Thyroid gland (tissue), 4 donors: ENCODE data around the gene NMRAL1. TPM values are rescaled to one million over a fixed set of nuclear protein-coding genes. Genes with fewer than 3 reads are reported as not detected.
A peak's percentile ranks its signal among the peaks of the same experiment; 100 is the strongest.

Experiments used
- DNase-seq, 2 donors: peaks; one replicate each; pipeline ENCODE4 v3.0.0-alpha.2; 2019
- H3K27ac ChIP-seq, 3 donors: fragments of 200-600 bp; sonication (generic); 1 replicate in 2 of 3; 2 replicates in 1 of 3; pipeline ENCODE4 v1.5.1; 2016 to 2019; ENCODE audit warnings: mild to moderate bottlenecking in 1 of 3, moderate library complexity in 1 of 3
- H3K27me3 ChIP-seq: fragments of 200-600 bp; sonication (generic); one replicate; pipeline ENCODE4 v1.5.1; 2019
- H3K36me3 ChIP-seq, 2 donors: fragments of 200-600 bp; sonication (generic); one replicate each; pipeline ENCODE4 v1.5.1; 2016 to 2019
- H3K4me1 ChIP-seq, 2 donors: fragments of 200-600 bp; sonication (generic); one replicate each; pipeline ENCODE4 v1.5.1; 2017 to 2019
- H3K4me3 ChIP-seq, 3 donors: fragments of 200-600 bp; sonication (generic); replicated peaks in 1 of 3; 1 replicate in 2 of 3; 2 replicates in 1 of 3; pipeline ENCODE4 v1.5.1; 2016; ENCODE audit warnings: mild to moderate bottlenecking in 1 of 3
- H3K9me3 ChIP-seq: fragments of 200-600 bp; sonication (generic); one replicate; pipeline ENCODE4 v1.5.1; 2017
- POLR2A ChIP-seq, 2 donors: fragments of 450-650 bp; IDR thresholded peaks; one replicate each; pipeline ENCODE4 v1.6.1; 2017; ENCODE audit warnings: antibody characterized with exemption in 2 of 2, mild to moderate bottlenecking in 2 of 2, moderate library complexity in 1 of 2
- WGBS, 2 donors: methylation state at CpG; one replicate each; pipeline ENCODE4 v1.1.5; 2017; 5-methylcytosine and 5-hydroxymethylcytosine counted together
- intact Hi-C: fragments of 100-400 bp; cut with DNase I; formaldehyde crosslinking; loops from one replicate; pipeline ENCODE4 v1.15.1; 2023
- total RNA-seq, 4 donors: library from RNA; depleted of rRNA; stranded (reverse); fragments of >200 nt; gene quantifications; one replicate each; pipeline ENCODE4 v1.2.3, GENCODE V29; 2016
- TF ChIP-seq, protein P1 (sequence below), 6 experiments: fragments of 200-600 bp in 3 of 6; fragments of 450-650 bp in 3 of 6; sonication (generic) in 3 of 6; IDR thresholded peaks; one replicate each; pipeline ENCODE4 v1.5.1; 2016 to 2019; ENCODE audit warnings: antibody characterized with exemption in 6 of 6, mild to moderate bottlenecking in 2 of 6, inconsistent platforms in 1 of 6, moderate library complexity in 1 of 6

The NMRAL1 gene
- total RNA-seq, 4 donors from 2014 or later: 40.0 to 88.8 (median 57.6) TPM

DNA sequence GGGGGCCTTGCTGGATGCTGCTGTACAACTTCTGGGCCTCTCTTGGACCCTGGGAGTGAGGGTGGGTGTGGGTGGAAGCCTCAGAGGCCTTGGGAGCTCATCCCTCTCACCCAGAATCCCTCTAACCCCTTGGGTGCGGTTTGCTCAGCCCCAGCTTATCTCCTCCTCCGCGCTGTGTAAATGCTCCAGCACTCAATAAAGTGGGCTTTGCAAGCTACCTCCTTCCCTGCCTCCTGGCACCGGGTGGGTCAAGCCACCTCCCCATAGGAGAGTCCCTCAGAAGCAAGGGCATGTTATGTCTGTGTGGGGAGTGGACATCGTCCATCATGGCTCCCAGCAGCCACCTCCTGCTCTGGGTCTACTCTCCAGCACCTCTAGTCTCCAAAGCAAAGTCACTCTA is 35.7 kb upstream of the NMRAL1 start:
- Histone ChIP-seq H3K27ac (no peak overlapping the region), H3K4me1 (peaks cover 18 to 41% of the 10 kb centered on the region in 2 donors), H3K9me3 (no peaks in the 10 kb centered on the region), H3K36me3 (peaks cover 18 to 32% of the 10 kb centered on the region in 2 donors), H3K27me3 (no peaks in the 10 kb centered on the region), H3K4me3 (no peak overlapping the region)
- DNase-seq: no peak
- 74 to 77% methylated on average over 5 of the region's 5 CpGs for WGBS, 2 donors
- intact Hi-C loops: loop anchor here (5.0 kb wide), 1 partner anchor 37 kb away; no protein-coding TSS in a partner anchor
- TF ChIP-seq POLR2A (IDR thresholded peaks at IDR 0.05): no peak

DNA sequence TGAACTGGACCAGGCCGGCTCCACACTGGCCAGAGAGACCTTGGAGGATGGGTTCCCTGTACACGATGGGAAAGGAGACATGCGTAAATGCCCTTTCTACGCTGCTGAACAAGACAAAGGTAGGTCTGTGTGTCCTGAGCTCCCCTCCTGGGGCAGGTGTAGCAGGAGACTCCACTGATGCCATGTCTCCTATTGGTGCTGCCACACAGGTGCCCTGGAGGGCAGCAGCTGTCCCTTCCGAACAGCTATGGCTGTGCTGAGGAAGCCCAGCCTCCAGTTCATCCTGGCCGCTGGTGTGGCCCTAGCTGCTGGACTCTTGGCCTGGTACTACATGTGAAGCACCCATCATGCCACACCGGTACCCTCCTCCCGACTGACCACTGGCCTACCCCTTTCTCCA is 35.0 kb upstream of the NMRAL1 start:
- intact Hi-C loops: no loop called here
- TF ChIP-seq, protein P1, sequence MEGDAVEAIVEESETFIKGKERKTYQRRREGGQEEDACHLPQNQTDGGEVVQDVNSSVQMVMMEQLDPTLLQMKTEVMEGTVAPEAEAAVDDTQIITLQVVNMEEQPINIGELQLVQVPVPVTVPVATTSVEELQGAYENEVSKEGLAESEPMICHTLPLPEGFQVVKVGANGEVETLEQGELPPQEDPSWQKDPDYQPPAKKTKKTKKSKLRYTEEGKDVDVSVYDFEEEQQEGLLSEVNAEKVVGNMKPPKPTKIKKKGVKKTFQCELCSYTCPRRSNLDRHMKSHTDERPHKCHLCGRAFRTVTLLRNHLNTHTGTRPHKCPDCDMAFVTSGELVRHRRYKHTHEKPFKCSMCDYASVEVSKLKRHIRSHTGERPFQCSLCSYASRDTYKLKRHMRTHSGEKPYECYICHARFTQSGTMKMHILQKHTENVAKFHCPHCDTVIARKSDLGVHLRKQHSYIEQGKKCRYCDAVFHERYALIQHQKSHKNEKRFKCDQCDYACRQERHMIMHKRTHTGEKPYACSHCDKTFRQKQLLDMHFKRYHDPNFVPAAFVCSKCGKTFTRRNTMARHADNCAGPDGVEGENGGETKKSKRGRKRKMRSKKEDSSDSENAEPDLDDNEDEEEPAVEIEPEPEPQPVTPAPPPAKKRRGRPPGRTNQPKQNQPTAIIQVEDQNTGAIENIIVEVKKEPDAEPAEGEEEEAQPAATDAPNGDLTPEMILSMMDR (IDR thresholded peaks at IDR 0.05): no peak
- no peak for TF ChIP-seq POLR2A (IDR thresholded peaks at IDR 0.05)
- Histone ChIP-seq H3K4me1 (peaks cover 18 to 34% of the 10 kb centered on the region in 2 donors), H3K27me3 (no peaks in the 10 kb centered on the region), H3K4me3 (no peak overlapping the region), H3K9me3 (no peaks in the 10 kb centered on the region), H3K27ac (no peak overlapping the region), H3K36me3 (peaks cover 18 to 32% of the 10 kb centered on the region in 2 donors)
- DNase-seq: no peak
- 92 to 93% methylated on average over 8 of the region's 8 CpGs for WGBS, 2 donors

DNA sequence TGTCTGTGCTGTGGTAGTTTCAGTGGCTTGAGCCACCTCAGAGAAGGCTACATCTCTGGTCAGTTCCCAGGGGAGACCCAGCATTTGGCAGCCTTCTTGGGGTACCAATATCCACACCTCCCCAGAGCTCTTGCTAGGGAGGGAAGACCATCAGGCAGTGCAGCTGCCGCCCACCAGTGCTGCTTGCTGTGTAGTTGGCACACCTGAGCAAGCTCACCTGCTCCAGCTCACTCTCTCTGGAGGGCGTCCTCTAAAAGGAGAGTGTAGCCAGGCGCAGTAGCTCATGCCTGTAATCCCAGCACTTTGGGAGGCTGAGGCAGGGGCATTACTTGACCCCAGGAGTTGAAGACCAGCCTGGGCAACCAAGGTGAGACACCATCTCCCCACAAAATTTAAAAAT is 34.4 kb upstream of the NMRAL1 start:
- TF ChIP-seq POLR2A (IDR thresholded peaks at IDR 0.05): no peak
- TF ChIP-seq, protein P1 (IDR thresholded peaks at IDR 0.05): no peak
- H3K4me3 ChIP-seq: no peak overlapping the region
- no peak for DNase-seq
- H3K9me3 ChIP-seq: no peaks in the 10 kb centered on the region
- H3K27me3 ChIP-seq: no peaks in the 10 kb centered on the region
- H3K27ac ChIP-seq: peak overlapping the region in 1 of 3 donors; percentile 47
- peaks cover 18 to 29% of the 10 kb centered on the region in 2 donors for H3K4me1 ChIP-seq
- peaks cover 18 to 32% of the 10 kb centered on the region in 2 donors for H3K36me3 ChIP-seq
- intact Hi-C loops: no loop called here
- WGBS, 2 donors: 100% methylated on average over 2 of the region's 3 CpGs

DNA sequence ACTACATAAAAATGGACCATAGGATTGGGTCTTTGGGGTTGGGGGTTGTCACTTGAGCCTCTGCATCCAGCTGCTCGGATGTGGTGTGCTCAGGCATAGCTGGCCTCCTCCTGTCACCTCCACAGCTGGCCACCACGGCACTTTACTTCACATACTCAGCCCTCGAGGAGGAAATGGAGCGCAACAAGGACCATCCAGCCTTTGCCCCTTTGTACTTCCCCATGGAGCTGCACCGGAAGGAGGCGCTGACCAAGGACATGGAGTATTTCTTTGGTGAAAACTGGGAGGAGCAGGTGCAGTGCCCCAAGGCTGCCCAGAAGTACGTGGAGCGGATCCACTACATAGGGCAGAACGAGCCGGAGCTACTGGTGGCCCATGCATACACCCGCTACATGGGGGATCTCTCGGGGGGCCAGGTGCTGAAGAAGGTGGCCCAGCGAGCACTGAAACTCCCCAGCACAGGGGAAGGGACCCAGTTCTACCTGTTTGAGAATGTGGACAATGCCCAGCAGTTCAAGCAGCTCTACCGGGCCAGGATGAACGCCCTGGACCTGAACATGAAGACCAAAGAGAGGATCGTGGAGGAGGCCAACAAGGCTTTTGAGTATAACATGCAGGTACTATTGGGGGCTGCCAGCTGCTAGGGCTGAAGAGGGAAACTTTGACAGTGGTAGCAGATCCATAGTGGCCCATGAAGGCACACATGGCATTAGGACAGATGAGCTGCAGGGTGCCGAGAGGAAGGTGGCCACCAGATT is 33.3 kb upstream of the NMRAL1 start:
- H3K36me3 ChIP-seq: peaks cover 18 to 32% of the 10 kb centered on the region in 2 donors
- H3K27me3 ChIP-seq: no peaks in the 10 kb centered on the region
- peak; percentile 94 to 95 for DNase-seq
- H3K27ac ChIP-seq: peak overlapping the region; percentile 10 to 53 (median 47)
- intact Hi-C loops: no loop called here
- no peak overlapping the region for H3K4me3 ChIP-seq
- H3K4me1 ChIP-seq: peaks cover 18 to 23% of the 10 kb centered on the region in 2 donors
- 49 to 65% methylated on average over 13 to 17 of the region's 17 CpGs for WGBS, 2 donors
- H3K9me3 ChIP-seq: no peaks in the 10 kb centered on the region
- TF ChIP-seq POLR2A (IDR thresholded peaks at IDR 0.05): no peak
- TF ChIP-seq, protein P1 (IDR thresholded peaks at IDR 0.05): peak in 4 of 6 experiments; percentile 34 to 52 (median 42)

DNA sequence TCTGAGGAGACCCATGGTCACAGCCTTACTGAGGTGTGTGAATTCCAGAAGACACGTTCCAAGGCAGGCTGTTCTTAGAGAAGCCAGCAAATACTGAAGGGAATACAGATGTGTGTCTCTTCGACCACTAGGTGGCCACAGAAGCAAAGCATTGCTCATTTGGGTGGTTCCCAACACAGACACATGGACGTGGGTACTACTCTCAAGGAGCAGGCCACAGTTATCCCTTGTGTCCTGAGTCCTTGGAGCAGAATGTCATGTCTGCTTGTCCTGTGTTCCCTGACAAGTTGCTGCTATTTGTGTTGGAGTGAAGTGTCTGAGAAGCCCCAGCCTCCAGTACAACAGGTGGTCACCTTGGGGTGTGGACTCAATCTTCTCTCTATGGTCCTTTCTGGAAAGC is 32.0 kb upstream of the NMRAL1 start:
- Histone ChIP-seq H3K9me3 (no peaks in the 10 kb centered on the region), H3K27me3 (no peaks in the 10 kb centered on the region), H3K27ac (peak overlapping the region in 1 of 3 donors; percentile 10), H3K4me1 (peaks cover 22 to 28% of the 10 kb centered on the region in 2 donors), H3K4me3 (no peak overlapping the region), H3K36me3 (peaks cover 9 to 24% of the 10 kb centered on the region in 2 donors)
- 0 to 2% methylated on average over 3 of the region's 3 CpGs for WGBS, 2 donors
- peak; percentile 73 to 77 for DNase-seq
- intact Hi-C loops: no loop called here
- TF ChIP-seq, protein P1 (IDR thresholded peaks at IDR 0.05): peak; percentile 66 to 90 (median 80)
- no peak for TF ChIP-seq POLR2A (IDR thresholded peaks at IDR 0.05)
